Metanephros (tissue), 1 donor: ENCODE data around the gene NEURL1. TPM values are rescaled to one million over a fixed set of nuclear protein-coding genes. Genes with fewer than 3 reads are reported as not detected.

Experiments used
- total RNA-seq: library from RNA; depleted of rRNA; stranded (reverse); fragments of >200 nt; gene quantifications from one replicate; pipeline ENCODE4 v1.2.3, GENCODE V29; 2014

NEURL1 gene, protein sequence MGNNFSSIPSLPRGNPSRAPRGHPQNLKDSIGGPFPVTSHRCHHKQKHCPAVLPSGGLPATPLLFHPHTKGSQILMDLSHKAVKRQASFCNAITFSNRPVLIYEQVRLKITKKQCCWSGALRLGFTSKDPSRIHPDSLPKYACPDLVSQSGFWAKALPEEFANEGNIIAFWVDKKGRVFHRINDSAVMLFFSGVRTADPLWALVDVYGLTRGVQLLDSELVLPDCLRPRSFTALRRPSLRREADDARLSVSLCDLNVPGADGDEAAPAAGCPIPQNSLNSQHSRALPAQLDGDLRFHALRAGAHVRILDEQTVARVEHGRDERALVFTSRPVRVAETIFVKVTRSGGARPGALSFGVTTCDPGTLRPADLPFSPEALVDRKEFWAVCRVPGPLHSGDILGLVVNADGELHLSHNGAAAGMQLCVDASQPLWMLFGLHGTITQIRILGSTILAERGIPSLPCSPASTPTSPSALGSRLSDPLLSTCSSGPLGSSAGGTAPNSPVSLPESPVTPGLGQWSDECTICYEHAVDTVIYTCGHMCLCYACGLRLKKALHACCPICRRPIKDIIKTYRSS
- total RNA-seq, result 15.0 TPM

GRCh38 chr10:103493362-103493915 is at the start of gene NEURL1:
Gene NEURL1, plus strand, starts transcription at chr10:103493705. Its CDS starts 683 bp downstream, at chr10:103494388.

DNA sequence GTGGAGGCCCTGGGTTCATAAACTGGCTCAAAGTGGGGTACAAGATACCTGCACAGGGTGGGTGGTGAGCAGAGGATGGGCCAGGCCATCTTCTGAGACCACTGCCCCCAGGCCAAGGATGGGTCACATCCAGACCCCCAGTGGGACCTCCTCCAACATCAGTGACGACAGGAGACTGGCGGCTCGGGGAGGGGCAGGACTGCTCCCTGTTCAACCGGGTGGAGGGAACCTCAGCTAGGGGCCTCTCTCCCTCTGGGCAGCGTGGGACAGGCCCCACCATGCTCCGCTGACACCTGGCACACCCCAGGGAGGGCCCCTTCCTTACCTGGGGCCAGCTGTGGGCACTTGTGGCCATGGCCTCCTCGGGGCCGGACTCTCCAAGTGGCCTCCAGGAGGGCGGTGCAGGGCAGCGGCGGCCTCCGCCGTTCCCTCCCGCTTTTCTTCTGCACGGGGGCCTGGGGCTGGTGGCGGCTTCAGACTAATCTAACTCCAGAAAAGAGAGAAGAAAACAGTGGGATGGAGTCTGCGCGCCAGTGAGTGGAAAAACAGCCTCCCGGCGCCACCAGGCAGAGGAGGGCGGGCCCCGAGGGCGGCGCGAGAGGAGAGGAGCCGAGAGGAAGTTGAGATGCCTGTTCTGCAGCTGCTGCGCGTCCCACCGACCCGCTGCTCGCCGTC is 41.5 kb upstream of the NEURL1 start, which contains the start of gene CALHM2:
CALHM2 (minus strand) TSS at position 540 of the 675 bp plus-strand sequence. CDS start 2,429 bp downstream, outside the sequence.

DNA sequence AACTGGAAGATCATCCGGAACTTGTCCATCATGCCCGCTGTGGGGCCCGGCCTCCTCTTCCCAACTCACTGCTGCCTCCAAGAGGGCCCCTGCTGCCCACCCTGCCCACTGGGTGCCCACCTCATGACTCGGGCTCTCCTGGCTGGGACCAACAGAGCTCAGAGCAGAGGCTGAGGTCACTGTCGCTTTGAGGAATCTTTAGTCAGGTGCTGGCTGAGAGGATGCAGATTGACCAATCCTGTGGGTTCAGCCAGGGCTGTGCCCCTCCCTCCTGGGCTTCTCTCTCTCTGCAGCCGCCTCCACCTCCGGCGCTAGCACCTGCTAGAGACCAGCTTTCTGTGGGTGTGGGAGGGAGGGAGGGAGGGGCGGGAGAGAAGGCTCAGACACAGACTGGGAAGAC is 34.8 kb upstream of the NEURL1 start, which contains the start of gene CALHM1:
CALHM1 (minus strand) TSS at position 181 of the 400 bp plus-strand sequence; CDS start at position 32, 149 bp downstream.

DNA sequence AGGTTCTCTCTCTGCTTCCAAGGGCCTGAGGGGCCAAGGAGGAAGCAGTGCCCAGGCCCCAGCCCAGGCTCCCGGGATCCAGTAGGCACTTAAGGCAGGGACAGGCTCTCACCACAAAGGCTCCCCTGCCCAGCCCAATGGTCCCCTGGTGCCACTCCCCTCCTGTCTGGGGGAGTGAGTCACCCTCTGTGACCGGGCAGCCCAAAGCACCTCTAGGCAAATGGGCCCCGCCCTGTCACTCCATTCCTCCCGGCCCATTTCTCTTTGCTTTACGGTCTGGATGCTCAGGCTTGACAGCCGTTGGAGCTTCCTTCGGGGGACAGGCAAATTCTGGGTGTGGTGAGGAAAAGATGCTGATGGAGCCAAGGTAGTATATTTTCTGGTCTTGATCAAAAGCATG is 14.4 kb upstream of the NEURL1 start, which contains the start of gene CALHM3:
CALHM3 (minus strand) TSS at position 106 of the 400 bp plus-strand sequence. CDS start 208 bp downstream, outside the sequence.

Other genes starting within 250 kb of the NEURL1 start
- not detected for gene RPEL1, start 247.8 kb upstream of the NEURL1 start, total RNA-seq
- gene INA, start 216.6 kb upstream of the NEURL1 start, total RNA-seq, result 0.58 TPM
- gene PCGF6, start 142.6 kb upstream of the NEURL1 start, total RNA-seq, result 8.6 TPM
- gene TAF5, start 125.7 kb upstream of the NEURL1 start, total RNA-seq, result 6.1 TPM
- 117 TPM for gene ATP5MK, start 97.2 kb upstream of the NEURL1 start, total RNA-seq
- 31.6 TPM for gene PDCD11, start 97.1 kb upstream of the NEURL1 start, total RNA-seq
- gene CALHM2, start 41.3 kb upstream of the NEURL1 start, total RNA-seq, result 21.1 TPM
- not detected for gene CALHM1, start 34.8 kb upstream of the NEURL1 start, total RNA-seq
- gene CALHM3, start 14.5 kb upstream of the NEURL1 start, total RNA-seq, result not detected